Smooth muscle cell (in vitro differentiated cells): ENCODE measurements around the gene SSBP4. TPM values are rescaled to one million over a fixed set of nuclear protein-coding genes. Genes with fewer than 3 reads are reported as not detected.

ENCODE experiments used
- DNase-seq: peaks from one replicate; lab custom pipeline; 2025; ENCODE audit not compliant: unreplicated experiment; lab: John Stamatoyannopoulos, UW
- H2AFZ ChIP-seq: fragments of 200-600 bp; sonication (generic); 2 replicates; pipeline ENCODE4 v1.6.0; 2016; ENCODE audit warnings: antibody characterized with exemption, low read depth, mild to moderate bottlenecking
- H3F3A ChIP-seq: fragments of 200-600 bp; sonication (generic); 2 replicates; pipeline ENCODE4 v1.6.0; 2017; ENCODE audit warnings: antibody characterized with exemption, low read depth
- H3K27ac ChIP-seq: fragments of 200-600 bp; sonication (generic); 2 replicates; pipeline ENCODE4 v1.5.1; 2016; ENCODE audit warnings: low read depth, mild to moderate bottlenecking
- H3K27me3 ChIP-seq: fragments of 200-600 bp; sonication (generic); 2 replicates; pipeline ENCODE4 v1.6.1; 2016; ENCODE audit warnings: low read depth, mild to moderate bottlenecking
- H3K36me3 ChIP-seq: fragments of 200-600 bp; sonication (generic); 2 replicates; pipeline ENCODE4 v1.5.1; 2016; ENCODE audit warnings: low read depth
- H3K4me1 ChIP-seq: fragments of 200-600 bp; sonication (generic); 2 replicates; pipeline ENCODE4 v1.5.1; 2016; ENCODE audit warnings: low read depth
- H3K4me2 ChIP-seq: fragments of 200-600 bp; sonication (generic); 2 replicates; pipeline ENCODE4 v1.6.0; 2016; ENCODE audit warnings: mild to moderate bottlenecking
- H3K4me3 ChIP-seq: fragments of 200-600 bp; sonication (generic); 2 replicates; pipeline ENCODE4 v1.5.1; 2016; ENCODE audit warnings: mild to moderate bottlenecking
- H3K79me2 ChIP-seq: fragments of 200-600 bp; sonication (generic); 2 replicates; pipeline ENCODE4 v1.6.0; 2016; ENCODE audit warnings: low read depth, mild to moderate bottlenecking
- H3K9ac ChIP-seq: fragments of 200-600 bp; sonication (generic); 2 replicates; pipeline ENCODE4 v1.6.0; 2016; ENCODE audit warnings: low read depth
- H3K9me3 ChIP-seq: fragments of 200-600 bp; sonication (generic); replicated peaks from 2 replicates; pipeline ENCODE4 v1.5.1; 2016; ENCODE audit warnings: low read depth
- H4K20me1 ChIP-seq: fragments of 200-600 bp; sonication (generic); 2 replicates; pipeline ENCODE4 v1.6.0; 2016; ENCODE audit warnings: low read depth
- CTCF ChIP-seq: fragments of 200-600 bp; sonication (generic); IDR thresholded peaks from 2 replicates; pipeline ENCODE4 v1.5.1; 2017; ENCODE audit warnings: borderline replicate concordance, mild to moderate bottlenecking, antibody characterized with exemption; ENCODE audit not compliant: insufficient read depth, poor library complexity, severe bottlenecking
- WGBS: methylation state at CpG from one replicate; pipeline ENCODE4 v1.1.7; 2016; ENCODE audit warnings: low lambda C conversion rate; 5-methylcytosine and 5-hydroxymethylcytosine counted together
- polyA plus RNA-seq: library from polyadenylated mRNA; unstranded; fragments of >200 nt; fragmentation: Nextera tagmentation; extraction: Ambion mirVana; gene quantifications from 2 replicates; pipeline ENCODE4 v1.2.1, GENCODE V29; 2016
- total RNA-seq: library from RNA; depleted of rRNA; stranded (reverse); fragments of >200 nt; gene quantifications from 2 replicates; pipeline ENCODE4 v1.2.3, GENCODE V29; 2014

The SSBP4 gene
- total and polyA plus RNA-seq, 2 experiments from 2014 or later = 44.1 to 124 TPM

GRCh38 chr19:18453269-18454024, 34.2 kb downstream of the SSBP4 start:
- Histone ChIP-seq H3F3A (no peaks in the 10 kb centered on the region), H3K4me2 (no peak overlapping the region), H3K4me3 (no peak overlapping the region), H3K27me3 (no peaks in the 10 kb centered on the region), H3K79me2 (no peaks in the 10 kb centered on the region), H2AFZ (no peak overlapping the region), H3K36me3 (no peaks in the 10 kb centered on the region), H3K9ac (no peak overlapping the region), H3K27ac (no peak overlapping the region), H4K20me1 (peaks cover 76% of the 10 kb centered on the region), H3K4me1 (no peaks in the 10 kb centered on the region), H3K9me3 (no peaks in the 10 kb centered on the region)
- TF ChIP-seq CTCF = no peak
- 91% methylated on average over 10 of the region's 10 CpGs for WGBS
- DNase-seq = no peak

- no peak for DNase-seq
- no peak overlapping the region for H3K27ac ChIP-seq
- no peaks in the 10 kb centered on the region for H3F3A ChIP-seq
- no peaks in the 10 kb centered on the region for H3K9me3 ChIP-seq
- H3K27me3 ChIP-seq = no peaks in the 10 kb centered on the region
- H3K4me1 ChIP-seq = no peaks in the 10 kb centered on the region
- no peak overlapping the region for H3K4me3 ChIP-seq
- TF ChIP-seq CTCF = no peak
- H2AFZ ChIP-seq = no peak overlapping the region
- H3K4me2 ChIP-seq = no peak overlapping the region
- H4K20me1 ChIP-seq = peaks cover 77% of the 10 kb centered on the region
- no peaks in the 10 kb centered on the region for H3K36me3 ChIP-seq
- 98% methylated on average over 4 of the region's 4 CpGs for WGBS
- H3K9ac ChIP-seq = no peak overlapping the region
- no peaks in the 10 kb centered on the region for H3K79me2 ChIP-seq
Observed at GRCh38 chr19:18456279-18456678, 37.1 kb downstream of the SSBP4 start.

- no peak overlapping the region for H3K4me3 ChIP-seq
- no peaks in the 10 kb centered on the region for H3K9me3 ChIP-seq
- H3K27me3 ChIP-seq = no peaks in the 10 kb centered on the region
- peaks cover 77% of the 10 kb centered on the region for H4K20me1 ChIP-seq
- no peaks in the 10 kb centered on the region for H3K36me3 ChIP-seq
- no peaks in the 10 kb centered on the region for H3K4me1 ChIP-seq
- no peak overlapping the region for H2AFZ ChIP-seq
- no peaks in the 10 kb centered on the region for H3K79me2 ChIP-seq
- no peak overlapping the region for H3K27ac ChIP-seq
- no peak for DNase-seq
- 98% methylated on average over 8 of the region's 9 CpGs for WGBS
- no peak overlapping the region for H3K4me2 ChIP-seq
- H3K9ac ChIP-seq = no peak overlapping the region
- no peaks in the 10 kb centered on the region for H3F3A ChIP-seq
- no peak for TF ChIP-seq CTCF
Observed at GRCh38 chr19:18456974-18457373, 37.8 kb downstream of the SSBP4 start.
